ENCODE data around the gene IL2RA.

Gene IL2RA

DNA sequence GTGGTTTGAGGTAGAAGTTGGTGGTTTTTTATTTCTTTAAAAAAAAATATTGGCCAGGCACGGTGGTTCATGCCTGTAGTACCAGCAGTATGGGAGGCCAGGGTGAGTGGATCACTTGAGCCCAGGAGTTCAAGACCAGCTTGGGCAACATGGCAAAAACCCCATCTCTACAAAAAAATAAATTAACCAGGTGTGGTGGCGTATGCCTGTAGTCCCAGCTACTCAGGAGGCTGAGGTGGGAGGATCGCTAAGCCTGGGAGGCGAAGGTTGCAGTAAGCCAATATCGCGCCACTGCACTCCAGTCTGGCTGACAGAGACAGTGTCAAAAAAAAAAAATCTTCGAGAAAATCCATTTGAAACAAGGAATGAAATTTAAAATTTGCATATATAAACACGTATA, 1.1 kb downstream of the IL2RA start:
- Histone ChIP-seq H3K79me2 (ENCODE audit: insufficient read depth, low read length) (peaks cover 32% of the 10 kb centered on the region), H3K9me2 (ENCODE audit: low read depth, low read length) (no peaks in the 10 kb centered on the region), H3K27ac (ENCODE audit: low read depth, low read length, poor library complexity, severe bottlenecking) (peak overlapping the region; percentile 89), H3K27me3 (ENCODE audit: insufficient read depth, low read length) (no peaks in the 10 kb centered on the region), H3F3A (ENCODE audit: insufficient read depth, low read length) (peaks cover 8% of the 10 kb centered on the region; the same call in 1 of the 2 replicates), H3K9me3 (ENCODE audit: low read length) (no peaks in the 10 kb centered on the region), H2AFZ (ENCODE audit: low read length) (no peak overlapping the region), H3K36me3 (ENCODE audit: insufficient read depth, low read length) (peaks cover 29% of the 10 kb centered on the region; the same call in 1 of the 2 replicates), H3K4me1 (ENCODE audit: insufficient read depth, low read length, severe bottlenecking) (peaks cover 77% of the 10 kb centered on the region), H3K4me3 (ENCODE audit: low read depth, low read length, poor library complexity, severe bottlenecking) (peak overlapping the region; percentile 79), H3K9ac (ENCODE audit: low read length) (peak overlapping the region; percentile 88), H3K4me2 (ENCODE audit: low read length) (peak overlapping the region; percentile 79), H4K20me1 (ENCODE audit: insufficient read depth, low read length) (no peaks in the 10 kb centered on the region)
- TF ChIP-seq, protein P1, sequence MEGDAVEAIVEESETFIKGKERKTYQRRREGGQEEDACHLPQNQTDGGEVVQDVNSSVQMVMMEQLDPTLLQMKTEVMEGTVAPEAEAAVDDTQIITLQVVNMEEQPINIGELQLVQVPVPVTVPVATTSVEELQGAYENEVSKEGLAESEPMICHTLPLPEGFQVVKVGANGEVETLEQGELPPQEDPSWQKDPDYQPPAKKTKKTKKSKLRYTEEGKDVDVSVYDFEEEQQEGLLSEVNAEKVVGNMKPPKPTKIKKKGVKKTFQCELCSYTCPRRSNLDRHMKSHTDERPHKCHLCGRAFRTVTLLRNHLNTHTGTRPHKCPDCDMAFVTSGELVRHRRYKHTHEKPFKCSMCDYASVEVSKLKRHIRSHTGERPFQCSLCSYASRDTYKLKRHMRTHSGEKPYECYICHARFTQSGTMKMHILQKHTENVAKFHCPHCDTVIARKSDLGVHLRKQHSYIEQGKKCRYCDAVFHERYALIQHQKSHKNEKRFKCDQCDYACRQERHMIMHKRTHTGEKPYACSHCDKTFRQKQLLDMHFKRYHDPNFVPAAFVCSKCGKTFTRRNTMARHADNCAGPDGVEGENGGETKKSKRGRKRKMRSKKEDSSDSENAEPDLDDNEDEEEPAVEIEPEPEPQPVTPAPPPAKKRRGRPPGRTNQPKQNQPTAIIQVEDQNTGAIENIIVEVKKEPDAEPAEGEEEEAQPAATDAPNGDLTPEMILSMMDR (IDR thresholded peaks at IDR 0.05; ENCODE audit: low read length), result no peak
- TF ChIP-seq EZH2 (IDR thresholded peaks at IDR 0.05; ENCODE audit: borderline replicate concordance, low read length), result no peak

DNA sequence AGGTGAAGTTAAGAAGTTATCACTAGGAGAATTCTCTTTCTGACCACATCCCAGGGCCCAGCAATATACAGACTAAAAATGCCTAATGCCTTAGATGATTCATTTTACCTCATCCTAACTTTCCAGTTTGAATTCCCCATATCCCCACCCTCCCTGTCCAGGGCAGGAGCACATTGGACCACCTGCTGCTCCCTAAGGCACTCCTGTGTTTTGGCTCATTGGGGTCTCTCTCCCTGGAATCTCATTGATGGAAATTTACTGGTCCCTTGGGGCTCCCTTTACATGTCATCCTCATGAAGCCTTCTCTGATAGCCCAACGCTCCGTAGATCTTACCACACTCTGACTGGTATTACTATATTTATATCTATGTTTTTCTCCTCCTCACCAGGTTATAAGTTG, 2.7 kb downstream of the IL2RA start:
- Histone ChIP-seq H3K27ac (ENCODE audit: low read depth, low read length, poor library complexity, severe bottlenecking) (peak overlapping the region; percentile 89), H3K9me2 (ENCODE audit: low read depth, low read length) (no peaks in the 10 kb centered on the region), H3K4me2 (ENCODE audit: low read length) (peak overlapping the region; percentile 79), H3K4me1 (ENCODE audit: insufficient read depth, low read length, severe bottlenecking) (peaks cover 80% of the 10 kb centered on the region), H3F3A (ENCODE audit: insufficient read depth, low read length) (peaks cover 8% of the 10 kb centered on the region; the same call in 1 of the 2 replicates), H3K9ac (ENCODE audit: low read length) (peak overlapping the region; percentile 88; the same call in 1 of the 2 replicates), H3K9me3 (ENCODE audit: low read length) (no peaks in the 10 kb centered on the region), H3K79me2 (ENCODE audit: insufficient read depth, low read length) (peaks cover 32% of the 10 kb centered on the region), H3K4me3 (ENCODE audit: low read depth, low read length, poor library complexity, severe bottlenecking) (peak overlapping the region; percentile 79), H3K36me3 (ENCODE audit: insufficient read depth, low read length) (peaks cover 37% of the 10 kb centered on the region; the same call in 1 of the 2 replicates), H4K20me1 (ENCODE audit: insufficient read depth, low read length) (no peaks in the 10 kb centered on the region), H3K27me3 (ENCODE audit: insufficient read depth, low read length) (no peaks in the 10 kb centered on the region), H2AFZ (ENCODE audit: low read length) (no peak overlapping the region)
- TF ChIP-seq, protein P1 (IDR thresholded peaks at IDR 0.05; ENCODE audit: low read length), result no peak

DNA sequence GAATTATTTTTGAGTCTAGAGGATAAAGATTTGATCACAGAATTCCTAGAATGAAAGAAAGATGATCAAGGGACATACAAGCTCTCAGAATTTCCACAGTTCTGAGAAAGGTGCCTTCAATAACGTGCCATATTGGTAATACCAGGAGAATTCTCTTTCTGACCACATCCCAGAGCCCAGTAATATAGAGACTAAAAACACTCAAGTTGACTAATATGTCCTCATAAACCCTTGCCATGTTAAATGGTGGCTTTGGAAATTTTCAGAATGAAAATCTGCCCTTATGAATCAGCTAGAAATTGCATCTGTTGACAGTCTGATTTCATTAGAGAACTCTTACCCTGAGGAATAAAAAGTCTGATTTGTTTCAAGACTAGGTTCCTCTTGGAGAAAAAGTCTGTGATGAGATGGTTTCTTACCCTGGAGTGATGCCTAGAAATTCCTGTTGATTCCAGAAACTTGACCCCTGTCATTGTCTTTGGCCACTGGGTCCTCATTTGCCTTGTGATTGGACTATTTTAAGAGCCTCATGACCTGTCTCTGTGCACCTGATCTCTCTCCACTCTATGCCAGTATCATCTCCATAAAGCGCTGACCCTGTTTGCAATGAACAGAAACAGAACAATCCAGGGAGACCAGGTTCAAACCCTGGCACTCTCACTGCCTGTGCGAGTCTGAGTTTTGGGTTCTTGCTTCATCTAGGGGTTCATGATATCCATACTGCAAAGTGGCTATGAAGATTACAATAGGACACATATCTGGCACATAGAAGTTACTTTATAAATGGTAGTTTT, 3.3 kb downstream of the IL2RA start:
- Histone ChIP-seq H3K4me3 (ENCODE audit: low read depth, low read length, poor library complexity, severe bottlenecking) (peak overlapping the region; percentile 79), H2AFZ (ENCODE audit: low read length) (no peak overlapping the region), H3K4me1 (ENCODE audit: insufficient read depth, low read length, severe bottlenecking) (peaks cover 87% of the 10 kb centered on the region), H3K27ac (ENCODE audit: low read depth, low read length, poor library complexity, severe bottlenecking) (peak overlapping the region; percentile 89), H3K9ac (ENCODE audit: low read length) (peak overlapping the region; percentile 88; the same call in 1 of the 2 replicates), H3K9me2 (ENCODE audit: low read depth, low read length) (no peaks in the 10 kb centered on the region), H3K36me3 (ENCODE audit: insufficient read depth, low read length) (peaks cover 37% of the 10 kb centered on the region; the same call in 1 of the 2 replicates), H4K20me1 (ENCODE audit: insufficient read depth, low read length) (no peaks in the 10 kb centered on the region), H3K27me3 (ENCODE audit: insufficient read depth, low read length) (no peaks in the 10 kb centered on the region), H3F3A (ENCODE audit: insufficient read depth, low read length) (peaks cover 8% of the 10 kb centered on the region; the same call in 1 of the 2 replicates), H3K9me3 (ENCODE audit: low read length) (no peaks in the 10 kb centered on the region), H3K79me2 (ENCODE audit: insufficient read depth, low read length) (peaks cover 32% of the 10 kb centered on the region), H3K4me2 (ENCODE audit: low read length) (peak overlapping the region; percentile 79)
- TF ChIP-seq EZH2 (IDR thresholded peaks at IDR 0.05; ENCODE audit: borderline replicate concordance, low read length), result no peak
- TF ChIP-seq, protein P1 (IDR thresholded peaks at IDR 0.05; ENCODE audit: low read length), result no peak
